Mesothelial cell of epicardium (in vitro differentiated cells): ENCODE measurements around the gene PCDHGB3. TPM values are rescaled to one million over a fixed set of nuclear protein-coding genes. Genes with fewer than 3 reads are reported as not detected.
"Not testable (repeated sequence)": the region's sequence is repeated elsewhere in the genome, so short reads cannot be mapped to it uniquely, and the experiment has no call there.

Source experiments
- DNase-seq, 2 experiments: peaks; one replicate each; pipeline ENCODE4 v3.0.0; 2021; ENCODE audit warnings: low spot score in 2 of 2; ENCODE audit not compliant: unreplicated experiment in 2 of 2
- H3K27ac Mint-ChIP-seq: 2 replicates; pipeline ENCODE4 v1.8.0; 2021; ENCODE audit warnings: mixed read lengths
- H3K27me3 Mint-ChIP-seq: 2 replicates; pipeline ENCODE4 v1.8.0; 2021; ENCODE audit warnings: low read depth, mixed read lengths
- H3K36me3 Mint-ChIP-seq: 2 replicates; pipeline ENCODE4 v1.8.0; 2021; ENCODE audit warnings: mixed read lengths
- H3K4me1 Mint-ChIP-seq: 2 replicates; pipeline ENCODE4 v1.8.0; 2021; ENCODE audit warnings: mixed read lengths
- H3K4me3 Mint-ChIP-seq: 2 replicates; pipeline ENCODE4 v1.8.0; 2021; ENCODE audit warnings: mild to moderate bottlenecking, moderate library complexity, mixed read lengths
- H3K9me3 Mint-ChIP-seq: 2 replicates; pipeline ENCODE4 v1.8.0; 2021; ENCODE audit warnings: mixed read lengths
- CTCF ChIP-seq: fragments of 200-600 bp; sonication (generic); IDR thresholded peaks from one replicate; pipeline ENCODE4 v1.5.0; 2021; ENCODE audit warnings: antibody characterized with exemption; ENCODE audit not compliant: unreplicated experiment
- total RNA-seq: library from RNA; stranded (reverse); gene quantifications from 3 replicates; pipeline ENCODE4 v1.2.1, GENCODE V29; 2021

PCDHGB3 gene
- total RNA-seq, 1 donor from 2014 or later: 0.74 TPM

GRCh38 chr5:141382469-141383294 lies 12.6 kb downstream of the PCDHGB3 start, which contains the start of gene PCDHGA7:
Gene PCDHGA7, plus strand, starts transcription at chr5:141382742. Its CDS starts 158 bp downstream, at chr5:141382900.
- Mint-ChIP-seq H3K9me3 (peaks cover 67% of the 10 kb centered on the region), H3K27ac (no peak within 1 kb of the TSS), H3K27me3 (no peaks in the 10 kb centered on the region), H3K4me3 (no peak within 1 kb of the TSS), H3K36me3 (peaks cover 8% of the 10 kb centered on the region), H3K4me1 (no peaks in the 10 kb centered on the region)
- no peak for DNase-seq
- no peak for TF ChIP-seq CTCF

GRCh38 chr5:141383345-141383744 lies 13.3 kb downstream of the PCDHGB3 start:
- Mint-ChIP-seq H3K36me3 (peaks cover 10% of the 10 kb centered on the region), H3K27ac (no peak overlapping the region), H3K4me3 (no peak overlapping the region), H3K9me3 (peaks cover 69% of the 10 kb centered on the region), H3K4me1 (no peaks in the 10 kb centered on the region), H3K27me3 (no peaks in the 10 kb centered on the region)
- TF ChIP-seq CTCF: no peak
- DNase-seq: no peak

- DNase-seq: no peak
- Mint-ChIP-seq H3K4me1 (no peaks in the 10 kb centered on the region), H3K27ac (no peak overlapping the region), H3K27me3 (no peaks in the 10 kb centered on the region), H3K4me3 (no peak overlapping the region), H3K9me3 (peaks cover 65% of the 10 kb centered on the region), H3K36me3 (peaks cover 17% of the 10 kb centered on the region)
- no peak for TF ChIP-seq CTCF
Measured at GRCh38 chr5:141384471-141385267, 14.6 kb downstream of the PCDHGB3 start.

GRCh38 chr5:141387557-141388311 lies 17.7 kb downstream of the PCDHGB3 start, which contains the start of gene PCDHGB4:
Gene PCDHGB4, plus strand, starts transcription at chr5:141387698. Its CDS starts 187 bp downstream, at chr5:141387885.
- Mint-ChIP-seq H3K9me3 (peaks cover 65% of the 10 kb centered on the region), H3K36me3 (peaks cover 36% of the 10 kb centered on the region), H3K4me3 (peak within 1 kb of the TSS; percentile 70), H3K27ac (peak within 1 kb of the TSS; percentile 64)
- not testable (repeated sequence) for H3K4me1 Mint-ChIP-seq, H3K27me3 Mint-ChIP-seq, DNase-seq
- TF ChIP-seq CTCF: peak; percentile 19

- Mint-ChIP-seq H3K4me3 (no peak overlapping the region), H3K9me3 (peaks cover 63% of the 10 kb centered on the region), H3K36me3 (peaks cover 39% of the 10 kb centered on the region)
Measured at GRCh38 chr5:141388661-141389060, 18.6 kb downstream of the PCDHGB3 start.

More at GRCh38 chr5:141388661-141389060, 18.6 kb downstream of the PCDHGB3 start:
- no peak overlapping the region for H3K27ac Mint-ChIP-seq
- no peaks in the 10 kb centered on the region for H3K4me1 Mint-ChIP-seq
- no peak for TF ChIP-seq CTCF
- no peaks in the 10 kb centered on the region for H3K27me3 Mint-ChIP-seq
- DNase-seq: no peak
